A172 (cell line): ENCODE measurements around the gene CAMKK1. TPM values are rescaled to one million over a fixed set of nuclear protein-coding genes. Genes with fewer than 3 reads are reported as not detected.
"Not testable (repeated sequence)": the region's sequence is repeated elsewhere in the genome, so short reads cannot be mapped to it uniquely, and the experiment has no call there.

Experiments
- DNase-seq: peaks from one replicate; pipeline ENCODE4 v3.0.0-alpha.2; 2015; ENCODE audit warnings: low spot score
- total RNA-seq: library from RNA; depleted of rRNA; stranded (reverse); fragments of >200 nt; shearing (Covaris generic); gene quantifications from 2 replicates; pipeline ENCODE4 v1.2.3, GENCODE V29; 2014

Gene CAMKK1
- total RNA-seq, 1 experiment from 2014 or later: 12.9 TPM

DNA sequence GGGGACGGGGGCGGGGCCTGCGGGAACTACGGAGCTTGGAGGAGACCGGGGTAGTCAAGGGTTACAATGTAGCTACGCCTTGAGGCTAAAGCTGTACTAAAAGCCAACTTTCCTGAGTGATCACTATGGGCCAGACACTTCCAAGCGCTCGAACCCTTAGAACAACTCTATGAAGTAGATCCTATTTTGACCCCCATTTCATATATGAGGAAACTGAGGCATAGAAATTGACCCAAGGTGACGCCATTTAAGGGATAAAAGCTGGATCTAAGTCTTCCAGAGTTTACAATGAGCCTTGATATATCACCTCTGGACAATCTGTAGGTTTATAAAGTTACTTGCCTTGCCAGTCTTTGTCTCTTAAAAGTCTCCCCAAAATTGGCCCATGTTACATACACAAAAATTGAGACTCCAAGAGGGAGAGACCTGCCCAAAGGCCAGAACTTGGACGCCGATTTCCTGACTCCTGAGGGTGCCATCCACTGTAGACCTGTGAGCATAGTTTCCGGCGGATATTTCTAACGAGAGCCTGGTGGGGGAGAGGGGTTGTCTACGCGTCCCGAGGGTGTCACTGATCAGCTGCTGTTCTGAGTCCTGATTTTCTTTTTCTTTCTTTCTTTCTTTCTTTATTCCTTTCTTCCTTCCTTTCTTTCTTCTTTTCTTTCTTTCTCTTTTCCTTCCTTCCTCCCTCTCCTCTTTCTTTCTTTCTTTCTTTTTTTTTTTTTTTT is 46.3 kb downstream of the CAMKK1 start:
- no peak for DNase-seq

- DNase-seq: peak; percentile 79
Measured at GRCh38 chr17:3845621-3846436, 47.0 kb downstream of the CAMKK1 start, which contains the start of gene NCBP3. NCBP3 (minus strand) TSS chr17:3846246; CDS start chr17:3846223, 23 bp downstream.

- peak; percentile 32 for DNase-seq
Measured at GRCh38 chr17:3845291-3845620, 47.6 kb downstream of the CAMKK1 start.

DNA sequence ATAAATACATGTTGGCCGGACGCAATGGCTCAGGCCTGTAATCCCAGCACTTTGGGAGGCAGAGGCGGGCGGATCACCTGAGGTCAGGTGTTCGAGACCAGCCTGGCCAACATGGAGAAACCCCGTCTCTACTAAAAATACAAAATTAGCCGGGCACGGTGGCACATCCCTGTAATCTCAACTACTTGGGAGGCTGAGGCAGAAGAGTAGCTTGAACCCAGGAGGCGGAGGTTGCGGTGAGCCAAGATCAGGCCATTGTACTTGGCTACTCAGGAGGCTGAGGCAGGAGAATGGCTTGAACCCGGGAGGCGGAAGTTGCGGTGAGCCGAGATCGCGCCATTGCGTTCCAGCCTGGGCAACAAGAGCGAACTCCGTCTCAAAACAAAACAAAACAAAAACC is 48.3 kb downstream of the CAMKK1 start:
- not testable (repeated sequence) for DNase-seq

DNA sequence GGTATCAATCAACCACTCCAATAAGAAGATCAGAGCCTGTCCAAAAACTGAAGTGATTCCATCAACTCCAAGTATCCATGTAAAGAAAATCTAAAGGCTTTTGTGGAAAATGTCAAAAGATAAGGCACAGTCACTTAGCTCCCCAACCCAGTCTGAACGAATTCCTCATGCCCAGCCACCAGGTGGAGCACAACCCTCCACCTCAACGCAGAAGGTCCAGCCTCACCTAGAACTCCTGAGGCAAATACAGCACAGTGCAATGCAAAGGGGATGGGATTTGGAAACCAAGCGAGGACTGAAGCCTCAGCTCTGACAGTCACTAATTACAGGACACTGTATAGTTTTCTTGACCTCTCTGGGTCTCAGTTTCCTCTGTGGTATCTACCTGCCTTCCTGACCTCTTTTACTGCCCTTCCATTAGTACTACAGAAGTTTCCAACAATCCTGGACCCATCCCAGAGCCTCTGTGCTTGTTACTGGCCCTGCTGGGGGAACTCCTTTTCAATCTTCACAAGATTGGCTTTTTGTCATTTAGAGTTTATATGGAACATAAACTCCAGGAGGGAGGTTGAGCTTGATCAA is 48.8 kb downstream of the CAMKK1 start:
- peak; percentile 47 for DNase-seq

DNA sequence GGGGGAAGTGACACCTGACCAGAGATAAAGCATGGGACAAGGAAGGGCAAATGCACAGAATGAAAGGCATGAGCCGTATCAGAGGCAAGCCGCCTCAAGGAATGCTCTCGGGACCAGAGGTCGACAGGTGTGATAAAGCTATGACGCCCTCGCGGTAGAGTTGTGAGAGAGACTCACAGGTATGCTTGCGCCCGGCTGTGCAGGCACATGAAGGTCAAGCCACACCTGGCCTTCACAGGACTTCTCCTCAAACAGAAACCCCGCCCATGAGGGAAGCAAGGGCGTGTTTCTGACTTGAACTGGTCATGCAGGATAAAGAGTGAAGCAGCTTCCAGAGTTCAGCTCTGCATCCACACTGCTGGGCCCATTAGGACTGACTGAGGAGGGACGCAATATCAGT is 54.6 kb downstream of the CAMKK1 start:
- DNase-seq: no peak

- DNase-seq: no peak
Measured at GRCh38 chr17:3836551-3836950, 56.3 kb downstream of the CAMKK1 start.

- DNase-seq: peak; percentile 77
Measured at GRCh38 chr17:3835410-3836229, 57.2 kb downstream of the CAMKK1 start.

- DNase-seq: no peak
Measured at GRCh38 chr17:3834811-3835210, 58.0 kb downstream of the CAMKK1 start.

DNA sequence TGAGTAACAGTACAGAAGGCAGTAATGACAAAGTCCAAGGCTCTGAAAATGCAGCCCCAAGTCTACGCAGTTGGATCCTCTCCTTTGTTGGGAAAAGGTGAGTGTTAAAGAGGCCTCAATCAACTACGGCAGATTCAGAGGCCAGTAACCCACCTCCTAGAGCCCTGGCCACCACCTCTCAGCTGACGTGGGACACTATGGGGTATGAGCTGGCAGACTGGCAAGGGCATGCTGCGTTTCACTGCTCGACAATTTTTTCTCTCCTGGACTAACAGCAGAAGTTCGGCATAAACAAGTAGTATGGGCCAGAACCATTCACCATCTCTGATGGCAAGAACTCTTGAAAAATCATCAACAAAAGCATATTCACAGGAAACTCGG is 64.0 kb downstream of the CAMKK1 start:
- no peak for DNase-seq

DNA sequence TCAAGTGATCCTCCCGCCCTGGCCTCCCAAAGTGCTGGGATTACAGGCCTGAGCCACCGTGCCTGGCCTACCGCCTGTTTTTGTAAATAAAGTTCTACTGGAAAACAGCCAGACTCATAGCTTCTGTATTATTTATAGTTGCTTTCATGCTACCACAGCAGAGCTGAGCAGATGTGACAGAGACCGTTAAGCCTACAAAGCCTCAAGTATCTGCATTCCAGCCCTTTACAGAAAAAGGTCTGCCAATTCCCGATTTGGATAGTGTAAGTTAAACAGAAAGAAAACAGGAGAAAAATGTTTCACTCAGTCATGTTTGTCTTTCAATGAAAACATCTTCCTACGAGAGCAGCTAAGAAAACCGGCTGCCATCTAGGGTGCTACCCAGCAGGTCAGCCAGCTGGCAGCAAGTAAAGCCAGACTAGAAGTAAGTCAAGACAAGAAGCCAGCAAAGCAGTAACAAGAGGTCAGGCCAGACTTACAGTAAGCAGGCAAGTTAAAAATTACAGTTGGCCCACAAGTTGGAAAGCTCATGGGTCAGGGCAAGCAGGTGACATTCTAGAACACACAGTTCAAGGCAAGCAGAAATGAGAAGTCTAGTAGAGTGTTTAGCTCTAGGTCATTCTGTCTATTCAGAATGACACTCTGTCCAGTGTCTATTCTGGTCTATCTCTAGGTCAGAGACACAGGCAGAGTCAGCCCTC is 64.6 kb downstream of the CAMKK1 start:
- no peak for DNase-seq

DNA sequence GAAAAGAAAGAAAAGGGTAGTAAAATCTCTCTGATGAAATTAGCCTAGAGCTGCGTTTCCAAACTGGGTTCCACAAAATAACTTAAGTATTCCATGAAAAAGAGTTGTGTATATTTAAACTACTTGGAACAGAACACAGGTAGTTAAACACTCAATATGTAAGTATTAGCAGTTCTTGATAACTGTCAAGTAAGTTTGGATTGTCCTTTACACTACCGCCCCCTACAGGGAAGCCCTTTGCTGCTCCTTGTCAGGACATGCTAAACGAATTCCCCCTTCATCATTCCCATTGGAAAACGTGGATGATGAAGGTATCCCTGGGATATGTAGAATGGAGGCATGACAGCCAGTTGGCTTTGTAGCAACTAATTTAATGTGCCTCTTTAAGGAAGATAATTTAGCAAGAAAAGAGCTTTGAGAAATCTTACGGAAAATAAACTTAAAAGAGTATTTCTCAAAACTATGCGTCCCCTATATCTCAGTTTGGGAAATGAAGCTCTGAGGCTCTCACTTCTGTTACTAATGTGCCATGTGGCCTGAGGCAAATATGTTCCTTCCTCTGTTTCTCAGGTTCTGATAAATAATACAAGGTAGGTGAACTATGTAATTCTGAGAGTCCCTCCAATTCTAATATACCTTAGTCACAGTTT is 65.6 kb downstream of the CAMKK1 start:
- peak; percentile 76 for DNase-seq

DNA sequence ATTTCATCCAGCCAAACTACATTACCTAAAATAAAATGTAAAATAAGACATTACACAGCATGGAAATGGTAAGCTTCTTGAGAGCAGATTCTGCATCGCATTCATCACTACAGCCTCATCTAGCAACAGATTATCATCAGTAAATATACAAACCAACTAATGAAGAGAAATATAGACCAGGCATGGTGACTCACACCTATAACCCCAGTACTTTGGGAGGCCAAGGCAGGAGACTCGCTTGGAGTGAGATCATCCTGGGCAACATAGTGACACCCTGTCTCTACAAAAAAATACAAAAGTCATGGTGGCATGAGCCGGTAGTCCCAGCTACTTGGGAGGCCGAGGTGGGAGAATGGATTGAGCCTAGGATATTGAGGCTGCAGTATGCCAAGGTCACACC is 66.7 kb downstream of the CAMKK1 start:
- DNase-seq: peak; percentile 38

GRCh38 chr17:3821101-3821500 is 71.8 kb downstream of the CAMKK1 start:
- DNase-seq: no peak

GRCh38 chr17:3818786-3819185 is 74.1 kb downstream of the CAMKK1 start:
- DNase-seq: peak; percentile 33

GRCh38 chr17:3817851-3818605 is 74.8 kb downstream of the CAMKK1 start:
- no peak for DNase-seq

DNA sequence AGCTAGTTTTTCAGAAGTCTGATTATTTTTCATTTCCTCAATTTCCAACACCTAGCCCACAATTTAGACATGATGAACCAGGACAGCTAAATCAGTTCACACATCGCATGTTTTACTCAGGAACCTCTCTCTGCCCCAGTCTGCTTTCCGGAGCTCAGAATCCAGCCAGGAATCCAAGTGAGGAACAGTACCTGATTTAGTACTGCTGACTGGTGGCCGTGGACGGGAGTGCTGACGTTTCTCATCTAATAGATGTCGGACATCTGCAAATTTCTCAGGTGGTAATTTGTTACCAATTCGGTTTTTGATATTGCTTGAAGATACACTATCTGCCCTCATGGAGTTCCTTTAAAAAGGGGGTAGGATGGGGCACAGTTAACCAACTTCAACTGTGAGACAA is 76.9 kb downstream of the CAMKK1 start:
- DNase-seq: no peak

DNA sequence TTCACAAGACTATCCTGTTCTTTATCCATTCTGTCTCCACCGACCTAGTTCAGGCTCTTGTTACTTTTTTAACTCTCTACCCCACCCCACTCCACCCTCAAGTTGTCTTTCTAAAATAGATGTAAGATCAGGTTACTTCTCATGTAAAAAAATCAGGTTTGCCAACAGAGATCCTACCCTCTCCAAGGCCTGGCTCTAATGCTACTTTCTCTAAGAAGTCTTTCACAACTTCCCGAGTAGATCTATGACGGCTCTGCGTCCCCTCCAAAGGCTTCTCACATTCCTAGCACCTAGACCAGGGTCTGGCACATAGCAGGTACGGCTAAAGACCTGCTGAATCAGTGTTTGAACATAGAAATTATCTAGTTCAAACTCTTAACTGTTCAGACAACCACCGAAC is 77.7 kb downstream of the CAMKK1 start:
- no peak for DNase-seq

DNA sequence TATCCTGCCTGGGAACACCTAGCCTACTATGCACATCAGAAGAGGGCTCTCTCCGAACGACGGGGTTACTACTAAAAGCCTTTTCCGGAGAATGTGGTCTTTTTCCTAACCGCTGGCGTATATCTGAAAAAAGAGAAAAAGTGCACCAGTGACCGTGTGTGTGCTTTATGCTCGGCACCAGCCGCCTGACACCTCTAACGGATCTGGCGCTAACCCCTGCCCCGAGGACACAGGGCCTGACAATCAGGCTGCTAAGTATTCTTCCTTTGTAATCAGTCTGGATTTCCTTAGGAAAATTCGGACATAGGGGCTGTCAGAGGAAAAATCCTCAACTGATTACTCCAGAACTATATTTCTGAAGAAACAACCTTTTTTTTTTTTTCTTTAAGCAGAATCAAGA is 78.5 kb downstream of the CAMKK1 start:
- DNase-seq: no peak

DNA sequence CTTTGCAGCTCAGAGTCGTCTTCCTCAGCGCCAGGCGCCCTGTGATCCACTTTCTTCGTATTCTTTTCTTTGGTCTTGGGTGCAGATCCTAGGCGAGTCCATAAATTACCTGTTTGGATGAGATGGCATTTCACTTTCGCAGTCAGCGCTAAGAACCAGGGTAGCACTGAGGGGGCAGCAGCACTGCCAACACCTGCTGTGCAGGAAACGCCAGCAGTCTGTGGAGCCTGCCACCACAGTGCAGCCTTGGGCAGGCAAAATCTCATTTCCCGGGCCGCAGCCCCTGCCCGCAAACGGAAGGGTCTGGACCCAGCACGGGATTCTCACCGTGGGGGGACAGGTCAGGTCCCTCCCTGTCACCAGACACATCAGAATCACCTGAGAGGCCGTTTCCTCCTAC is 79.7 kb downstream of the CAMKK1 start:
- DNase-seq: peak; percentile 21
